SK-N-SH (cell line): ENCODE measurements around the gene OST4. TPM values are rescaled to one million over a fixed set of nuclear protein-coding genes. Genes with fewer than 3 reads are reported as not detected.
A peak's percentile ranks its signal among the peaks of the same experiment; 100 is the strongest.

Experiments
- CTCF ChIA-PET: fragments of 300-600, 350-600 bp; formaldehyde crosslinking; extraction: SDS; loops from one replicate; lab custom pipeline; 2021; lab: Yijun Ruan, JAX
- POLR2A ChIA-PET: fragments of 350-600 bp; sonication (Branson Sonifier 250); formaldehyde crosslinking; extraction: SDS; loops from one replicate; lab custom pipeline; 2020; ENCODE audit warnings: antibody characterized with exemption, inconsistent platforms; lab: Yijun Ruan, JAX
- DNase-seq: peaks from one replicate; pipeline ENCODE4 v3.0.0; 2012
- H2AFZ ChIP-seq: fragments of 200-600 bp; sonication (generic); 2 replicates; pipeline ENCODE4 v1.8.1; 2016; ENCODE audit warnings: antibody characterized with exemption, mild to moderate bottlenecking, low read depth
- H3F3A ChIP-seq: fragments of 200-600 bp; sonication (generic); replicated peaks from 2 replicates; pipeline ENCODE3; 2016; ENCODE audit warnings: antibody characterized with exemption, mild to moderate bottlenecking; ENCODE audit not compliant: insufficient read depth
- H3K27ac ChIP-seq, 2 experiments: fragments of 200-500 bp in 1 of 2; fragments of 200-600 bp in 1 of 2; sonication (Bioruptor generic) in 1 of 2; sonication (generic), shearing (Covaris generic) in 1 of 2; 2 replicates each; pipeline versions ENCODE4 v1.5.1 to v1.6.1; 2014 to 2016; ENCODE audit warnings: low read depth in 2 of 2, inconsistent platforms in 1 of 2, low read length in 1 of 2, mild to moderate bottlenecking in 1 of 2, mixed read lengths in 1 of 2
- H3K27me3 ChIP-seq: fragments of 200-600 bp; sonication (generic), shearing (Covaris generic); 2 replicates; pipeline ENCODE4 v1.6.1; 2016; ENCODE audit warnings: mixed run types; ENCODE audit not compliant: insufficient read depth
- H3K36me3 ChIP-seq, 2 experiments: fragments of 200-500 bp in 1 of 2; fragments of 200-600 bp in 1 of 2; sonication (Bioruptor generic) in 1 of 2; sonication (generic) in 1 of 2; replicated peaks in 1 of 2; 2 replicates each; pipeline versions ENCODE3 to v1.5.1; 2014 to 2016; ENCODE audit warnings: low read length in 1 of 2, mild to moderate bottlenecking in 1 of 2; ENCODE audit not compliant: insufficient read depth in 2 of 2, control insufficient read depth in 1 of 2
- H3K4me1 ChIP-seq, 2 experiments: fragments of 200-500 bp in 1 of 2; fragments of 200-600 bp in 1 of 2; sonication (Bioruptor generic) in 1 of 2; sonication (generic), shearing (Covaris generic) in 1 of 2; 2 replicates each; pipeline versions ENCODE4 v1.5.1 to v1.6.1; 2014 to 2016; ENCODE audit warnings: low read depth in 1 of 2, low read length in 1 of 2, mixed run types in 1 of 2; ENCODE audit not compliant: insufficient read depth in 2 of 2, control insufficient read depth in 1 of 2
- H3K4me2 ChIP-seq: fragments of 200-600 bp; sonication (generic), shearing (Covaris generic); 2 replicates; pipeline ENCODE4 v1.6.1; 2017; ENCODE audit warnings: mixed run types
- H3K4me3 ChIP-seq, 2 experiments: fragments of 200-500 bp in 1 of 2; fragments of 200-600 bp in 1 of 2; sonication (Bioruptor generic) in 1 of 2; sonication (generic), shearing (Covaris generic) in 1 of 2; 2 replicates each; pipeline versions ENCODE4 v1.5.1 to v1.8.1; 2014 to 2016; ENCODE audit warnings: low read depth in 2 of 2, inconsistent platforms in 1 of 2, low read length in 1 of 2, mild to moderate bottlenecking in 1 of 2, mixed read lengths in 1 of 2, moderate library complexity in 1 of 2
- H3K79me2 ChIP-seq: fragments of 200-600 bp; sonication (generic); 2 replicates; pipeline ENCODE4 v1.8.1; 2017; ENCODE audit warnings: mild to moderate bottlenecking; ENCODE audit not compliant: insufficient read depth
- H3K9ac ChIP-seq: fragments of 200-600 bp; sonication (generic); 2 replicates; pipeline ENCODE4 v1.6.1; 2017; ENCODE audit warnings: mixed run types
- H3K9me2 ChIP-seq: fragments of 200-600 bp; sonication (generic); 2 replicates; pipeline ENCODE4 v1.6.1; 2017; ENCODE audit warnings: mixed run types
- H3K9me3 ChIP-seq: fragments of 200-600 bp; sonication (generic); 2 replicates; pipeline ENCODE4 v1.6.1; 2017; ENCODE audit warnings: mixed run types, mild to moderate bottlenecking, moderate library complexity
- H4K20me1 ChIP-seq: fragments of 200-600 bp; sonication (generic); 2 replicates; pipeline ENCODE4 v1.6.1; 2017; ENCODE audit warnings: mild to moderate bottlenecking, mixed run types; ENCODE audit not compliant: insufficient read depth
- CHD2 ChIP-seq: fragments of 150-350 bp; IDR thresholded peaks from 2 replicates; pipeline ENCODE4 v1.6.1; 2018; ENCODE audit warnings: low read length; ENCODE audit not compliant: partially characterized antibody
- ELF1 ChIP-seq: IDR thresholded peaks from 2 replicates; pipeline ENCODE4 v1.4.0; 2012
- EZH2phosphoT487 ChIP-seq: fragments of 200-600 bp; sonication (generic); IDR thresholded peaks from 2 replicates; pipeline ENCODE4 v1.6.1; 2017; ENCODE audit warnings: low read depth, mixed run types, mild to moderate bottlenecking, antibody characterized with exemption, moderate library complexity, borderline replicate concordance
- FOSL2 ChIP-seq: IDR thresholded peaks from 2 replicates; pipeline ENCODE4 v1.4.0; 2012; ENCODE audit warnings: low read depth, mild to moderate bottlenecking, moderate library complexity, borderline replicate concordance
- FOXM1 ChIP-seq: IDR thresholded peaks from 2 replicates; pipeline ENCODE4 v1.4.0; 2012; ENCODE audit warnings: low read depth, mild to moderate bottlenecking
- GABPA ChIP-seq: IDR thresholded peaks from 2 replicates; pipeline ENCODE4 v1.4.0; 2012; ENCODE audit warnings: low read depth, mild to moderate bottlenecking
- GATA2 ChIP-seq: sonication (generic); formaldehyde crosslinking; IDR thresholded peaks from 2 replicates; pipeline ENCODE4 v1.5.0; 2020; ENCODE audit warnings: mild to moderate bottlenecking, missing genetic modification reagents
- NFIC ChIP-seq: IDR thresholded peaks from 2 replicates; pipeline ENCODE4 v1.4.0; 2012; ENCODE audit warnings: borderline replicate concordance
- NRF1 ChIP-seq: IDR thresholded peaks from 2 replicates; pipeline ENCODE4 v1.6.1; 2012; ENCODE audit warnings: low read depth, mild to moderate bottlenecking, low read length
- POLR2AphosphoS5 ChIP-seq: IDR thresholded peaks from 2 replicates; pipeline ENCODE4 v1.6.1; 2012; ENCODE audit warnings: low read depth, low read length
- RAD21 ChIP-seq: IDR thresholded peaks from 2 replicates; pipeline ENCODE4 v1.6.1; 2012; ENCODE audit warnings: mild to moderate bottlenecking, low read length
- RCOR1 ChIP-seq: fragments of 150-350 bp; IDR thresholded peaks from 2 replicates; pipeline ENCODE4 v1.6.1; 2017; ENCODE audit warnings: antibody characterized with exemption, low read length
- TCF12 ChIP-seq: IDR thresholded peaks from 2 replicates; pipeline ENCODE4 v1.4.0; 2012
- TEAD4 ChIP-seq: IDR thresholded peaks from 2 replicates; pipeline ENCODE4 v1.4.0; 2012; ENCODE audit warnings: mild to moderate bottlenecking, borderline replicate concordance; ENCODE audit not compliant: insufficient read depth
- YY1 ChIP-seq: IDR thresholded peaks from 2 replicates; pipeline ENCODE4 v1.4.0; 2012; ENCODE audit warnings: low read depth, mild to moderate bottlenecking
- WGBS: methylation state at CpG from one replicate; pipeline ENCODE4 v1.1.6; 2017; ENCODE audit warnings: low lambda C conversion rate; 5-methylcytosine and 5-hydroxymethylcytosine counted together
- polyA plus RNA-seq, 3 experiments: library from polyadenylated mRNA; depleted of rRNA; stranded (reverse); fragments of >200 nt; gene quantifications; 2 replicates each; pipeline ENCODE4 v1.2.3, GENCODE V29; 2012
- TF ChIP-seq, protein P1 (sequence below): IDR thresholded peaks from 2 replicates; pipeline ENCODE4 v1.4.0; 2012; ENCODE audit warnings: low read depth, borderline replicate concordance
- TF ChIP-seq, protein P2 (sequence below): IDR thresholded peaks from 2 replicates; pipeline ENCODE4 v1.6.1; 2012; ENCODE audit warnings: mild to moderate bottlenecking, low read depth, low read length, moderate library complexity
- TF ChIP-seq, protein P3 (sequence below): IDR thresholded peaks from 2 replicates; pipeline ENCODE4 v1.4.0; 2012; ENCODE audit warnings: low read depth

The OST4 gene
- polyA plus RNA-seq, 1 of the 3 experiments (the other 2 are of a cell fraction) = 1,851 TPM

DNA sequence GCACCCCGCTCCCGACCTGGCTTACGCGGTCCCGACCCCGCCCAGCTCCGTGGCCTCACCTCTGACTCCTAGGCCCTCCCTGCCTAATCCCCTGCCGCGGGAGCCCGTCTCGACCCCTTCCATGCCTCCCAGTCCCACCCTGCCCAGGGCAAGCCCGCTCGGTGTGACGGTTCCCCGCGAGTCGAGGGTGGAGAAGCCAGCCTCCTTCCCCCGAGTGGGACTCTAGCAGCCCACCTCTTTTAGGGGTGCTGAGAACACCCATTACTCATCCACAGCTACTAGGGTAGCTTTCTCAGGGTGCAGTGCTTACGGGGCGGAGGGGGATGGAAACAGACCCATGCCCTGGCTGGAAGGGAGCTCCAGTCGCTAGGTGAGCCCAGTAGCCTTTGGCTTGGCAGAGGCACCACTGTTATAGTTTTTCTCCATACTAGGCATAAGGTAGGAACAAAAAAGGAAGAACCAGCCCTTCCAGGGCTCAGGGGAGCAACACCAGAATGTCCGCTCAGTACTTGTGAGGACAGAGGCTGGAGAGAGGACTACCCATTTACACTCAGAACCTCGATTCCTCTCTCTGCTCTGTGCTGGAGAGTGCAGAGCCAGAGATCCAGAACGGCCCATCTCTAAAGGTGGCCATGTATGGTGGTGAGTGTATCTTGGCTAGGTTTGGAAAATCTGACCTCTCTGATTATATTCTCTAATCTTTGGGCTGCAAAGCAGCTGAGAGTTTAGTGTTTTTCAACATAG lies 19.4 kb downstream of the OST4 start:
- peak; percentile 67 for DNase-seq
- peak overlapping the region; percentile 71 for H2AFZ ChIP-seq
- no peaks in the 10 kb centered on the region for H4K20me1 ChIP-seq
- peak overlapping the region in 1 of 2 experiments; percentile 98; a peak in 3 of 4 replicates for H3K27ac ChIP-seq
- peak overlapping the region; percentile 98 for H3K4me2 ChIP-seq
- H3K9me2 ChIP-seq = no peaks in the 10 kb centered on the region
- ChIA-PET POLR2A (interaction anchor here (0.6 to 4.8 kb wide), 14 partner anchors 8 to 90 kb away, joined by 3 to 80 read pairs (median 12); partner anchors contain the start of genes EMILIN1, KHK, OST4 and TMEM214), CTCF (interaction anchor here (0.7 to 13.5 kb wide), 11 partner anchors 8 to 251 kb away, joined by 3 to 216 read pairs (median 6); partner anchors contain the start of genes EMILIN1, KHK and OST4)
- H3K4me1 ChIP-seq = peaks cover 10 to 15% of the 10 kb centered on the region in 2 experiments; a peak in 2 of 4 replicates
- H3K4me3 ChIP-seq = peak overlapping the region; percentile 86 to 89
- H3K27me3 ChIP-seq = no peaks in the 10 kb centered on the region
- peaks cover 13 to 37% of the 10 kb centered on the region in 2 experiments for H3K36me3 ChIP-seq
- H3K79me2 ChIP-seq = no peaks in the 10 kb centered on the region
- 12% methylated on average over 17 of the region's 24 CpGs for WGBS
- H3K9ac ChIP-seq = peak overlapping the region; percentile 76
- H3F3A ChIP-seq = peaks cover 32% of the 10 kb centered on the region
- TF ChIP-seq, protein P1, sequence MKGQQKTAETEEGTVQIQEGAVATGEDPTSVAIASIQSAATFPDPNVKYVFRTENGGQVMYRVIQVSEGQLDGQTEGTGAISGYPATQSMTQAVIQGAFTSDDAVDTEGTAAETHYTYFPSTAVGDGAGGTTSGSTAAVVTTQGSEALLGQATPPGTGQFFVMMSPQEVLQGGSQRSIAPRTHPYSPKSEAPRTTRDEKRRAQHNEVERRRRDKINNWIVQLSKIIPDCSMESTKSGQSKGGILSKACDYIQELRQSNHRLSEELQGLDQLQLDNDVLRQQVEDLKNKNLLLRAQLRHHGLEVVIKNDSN = no peak
- no peak for TF ChIP-seq TCF12
- no peak for TF ChIP-seq RAD21
- TF ChIP-seq, protein P2, sequence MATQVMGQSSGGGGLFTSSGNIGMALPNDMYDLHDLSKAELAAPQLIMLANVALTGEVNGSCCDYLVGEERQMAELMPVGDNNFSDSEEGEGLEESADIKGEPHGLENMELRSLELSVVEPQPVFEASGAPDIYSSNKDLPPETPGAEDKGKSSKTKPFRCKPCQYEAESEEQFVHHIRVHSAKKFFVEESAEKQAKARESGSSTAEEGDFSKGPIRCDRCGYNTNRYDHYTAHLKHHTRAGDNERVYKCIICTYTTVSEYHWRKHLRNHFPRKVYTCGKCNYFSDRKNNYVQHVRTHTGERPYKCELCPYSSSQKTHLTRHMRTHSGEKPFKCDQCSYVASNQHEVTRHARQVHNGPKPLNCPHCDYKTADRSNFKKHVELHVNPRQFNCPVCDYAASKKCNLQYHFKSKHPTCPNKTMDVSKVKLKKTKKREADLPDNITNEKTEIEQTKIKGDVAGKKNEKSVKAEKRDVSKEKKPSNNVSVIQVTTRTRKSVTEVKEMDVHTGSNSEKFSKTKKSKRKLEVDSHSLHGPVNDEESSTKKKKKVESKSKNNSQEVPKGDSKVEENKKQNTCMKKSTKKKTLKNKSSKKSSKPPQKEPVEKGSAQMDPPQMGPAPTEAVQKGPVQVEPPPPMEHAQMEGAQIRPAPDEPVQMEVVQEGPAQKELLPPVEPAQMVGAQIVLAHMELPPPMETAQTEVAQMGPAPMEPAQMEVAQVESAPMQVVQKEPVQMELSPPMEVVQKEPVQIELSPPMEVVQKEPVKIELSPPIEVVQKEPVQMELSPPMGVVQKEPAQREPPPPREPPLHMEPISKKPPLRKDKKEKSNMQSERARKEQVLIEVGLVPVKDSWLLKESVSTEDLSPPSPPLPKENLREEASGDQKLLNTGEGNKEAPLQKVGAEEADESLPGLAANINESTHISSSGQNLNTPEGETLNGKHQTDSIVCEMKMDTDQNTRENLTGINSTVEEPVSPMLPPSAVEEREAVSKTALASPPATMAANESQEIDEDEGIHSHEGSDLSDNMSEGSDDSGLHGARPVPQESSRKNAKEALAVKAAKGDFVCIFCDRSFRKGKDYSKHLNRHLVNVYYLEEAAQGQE = no peak
- TF ChIP-seq NRF1 = no peak
- no peaks in the 10 kb centered on the region for H3K9me3 ChIP-seq

DNA sequence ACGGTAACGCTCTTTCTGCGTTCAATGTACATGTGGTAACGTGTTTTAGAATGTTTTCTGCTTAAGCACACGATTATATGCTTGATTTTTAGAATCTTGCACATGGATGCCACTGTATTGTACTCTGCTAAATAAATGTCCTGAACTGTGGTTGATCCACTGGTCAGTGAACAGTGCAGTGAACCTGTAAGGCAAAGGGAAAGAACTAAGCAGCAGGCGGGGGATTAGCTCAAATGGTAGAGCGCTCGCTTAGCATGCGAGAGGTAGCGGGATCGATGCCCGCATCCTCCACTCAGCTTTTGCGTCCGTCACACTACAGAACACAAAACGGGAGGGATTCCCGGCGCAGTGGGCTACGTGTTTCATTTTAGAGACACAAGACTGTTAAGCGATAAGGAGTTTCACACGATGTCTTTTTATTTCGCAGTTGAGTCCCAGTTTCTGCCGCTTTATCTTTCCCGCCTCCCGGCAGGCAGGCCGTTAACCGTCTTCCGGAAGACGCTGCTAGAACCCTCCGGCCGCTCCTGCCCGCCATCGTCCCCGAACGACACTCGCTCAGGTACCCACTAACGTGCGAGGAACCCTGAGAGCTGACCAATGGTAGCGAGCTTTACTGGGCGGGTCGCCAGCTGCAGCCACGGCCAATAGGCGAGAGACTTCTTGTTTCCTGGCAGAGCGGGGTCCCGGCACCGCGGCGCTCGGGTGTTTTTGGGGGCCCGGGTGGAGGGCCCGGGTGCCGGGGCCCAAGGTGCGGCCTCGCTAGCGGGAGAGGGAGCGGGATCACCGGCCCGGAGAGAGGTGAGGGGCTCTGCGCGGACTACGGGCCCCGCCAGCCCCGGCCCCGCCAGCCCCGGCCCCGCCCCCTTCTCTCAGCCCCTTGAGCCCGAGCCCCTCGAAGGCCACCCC lies 20.2 kb downstream of the OST4 start, which contains the start of gene AGBL5:
TSS of gene AGBL5 (plus strand) at position 673 of the 906 bp plus-strand sequence. CDS start 1,291 bp downstream, outside the sequence.
- ChIA-PET POLR2A (interaction anchor here (0.6 to 4.8 kb wide), 17 partner anchors 8 to 202 kb away, joined by 3 to 80 read pairs (median 8); partner anchors contain the start of genes EMILIN1, KHK, OST4 and TMEM214), CTCF (interaction anchor here (0.6 to 13.5 kb wide), 21 partner anchors 9 to 287 kb away, joined by 3 to 216 read pairs (median 5); partner anchors contain the start of genes ABHD1, EMILIN1, KHK and OST4)
- peaks cover 10 to 15% of the 10 kb centered on the region in 2 experiments; a peak in 2 of 4 replicates for H3K4me1 ChIP-seq
- H3K4me2 ChIP-seq = peak within 1 kb of the TSS; percentile 98
- H3K27ac ChIP-seq = peak within 1 kb of the TSS; percentile 81 to 98
- H3K9me2 ChIP-seq = no peaks in the 10 kb centered on the region
- H3K4me3 ChIP-seq = peak within 1 kb of the TSS; percentile 86 to 89
- H3K36me3 ChIP-seq = peaks cover 13 to 31% of the 10 kb centered on the region in 2 experiments
- H3K79me2 ChIP-seq = no peaks in the 10 kb centered on the region
- H3K9ac ChIP-seq = peak within 1 kb of the TSS; percentile 76
- H2AFZ ChIP-seq = peak within 1 kb of the TSS; percentile 71
- WGBS = under 1% methylated on average over 56 of the region's 67 CpGs
- no peaks in the 10 kb centered on the region for H4K20me1 ChIP-seq
- peaks cover 32% of the 10 kb centered on the region for H3F3A ChIP-seq
- H3K9me3 ChIP-seq = no peaks in the 10 kb centered on the region
- DNase-seq = peak; percentile 100
- no peaks in the 10 kb centered on the region for H3K27me3 ChIP-seq
- no peak for TF ChIP-seq RAD21
- peak; percentile 53 for TF ChIP-seq CHD2
- no peak for TF ChIP-seq GATA2 (CRISPR knock-in tag)
- TF ChIP-seq, protein P3, sequence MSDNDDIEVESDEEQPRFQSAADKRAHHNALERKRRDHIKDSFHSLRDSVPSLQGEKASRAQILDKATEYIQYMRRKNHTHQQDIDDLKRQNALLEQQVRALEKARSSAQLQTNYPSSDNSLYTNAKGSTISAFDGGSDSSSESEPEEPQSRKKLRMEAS = peak; percentile 100
- 0 out of 2 replicates have a peak, but pooled peaks have one; percentile 14 for TF ChIP-seq RCOR1
- TF ChIP-seq, protein P1 = 0 out of 2 replicates have a peak, but pooled peaks have one; percentile 6
- TF ChIP-seq GABPA = peak; percentile 35
- no peak; the same call in 1 of the 2 replicates for TF ChIP-seq FOXM1
- TF ChIP-seq EZH2phosphoT487 = no peak
- peak; percentile 63; the same call in 1 of the 2 replicates for TF ChIP-seq ELF1
- peak; percentile 87 for TF ChIP-seq TEAD4
- no peak for TF ChIP-seq NFIC
- TF ChIP-seq FOSL2 = peak; percentile 78; the same call in 1 of the 2 replicates
- TF ChIP-seq NRF1 = no peak
- TF ChIP-seq POLR2AphosphoS5 = peak; percentile 57
- TF ChIP-seq YY1 = peak; percentile 65; the same call in 1 of the 2 replicates
